Raji (cell line): ENCODE measurements around the gene SPECC1.

ENCODE experiments used
- POLR2A ChIP-seq: IDR thresholded peaks from 2 replicates; pipeline ENCODE4 v1.6.1; 2011; ENCODE audit warnings: low read depth, low read length, control low read depth; ENCODE audit not compliant: insufficient read depth

SPECC1 gene

GRCh38 chr17:20284570-20285295 is 275.6 kb downstream of the SPECC1 start:
- no peak for TF ChIP-seq POLR2A

DNA sequence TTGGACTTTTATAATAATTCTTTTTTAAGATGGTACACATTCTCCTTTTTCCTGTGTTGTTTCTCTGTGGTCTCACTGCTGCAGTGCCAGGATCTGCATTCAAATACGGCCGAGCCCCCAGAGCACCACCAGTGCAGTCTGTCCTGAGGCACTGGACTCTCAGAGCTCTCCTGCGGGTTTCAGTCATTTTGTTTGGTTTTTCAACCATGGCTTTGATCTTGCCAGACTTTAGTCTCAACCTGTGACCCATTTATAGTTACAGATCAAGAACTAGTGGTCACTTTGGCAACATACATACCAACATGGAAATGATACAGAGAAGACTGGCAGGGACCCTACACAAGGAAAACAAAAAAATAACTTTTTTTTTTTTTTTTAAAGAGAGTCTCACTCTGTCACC is 280.8 kb downstream of the SPECC1 start:
- no peak for TF ChIP-seq POLR2A

DNA sequence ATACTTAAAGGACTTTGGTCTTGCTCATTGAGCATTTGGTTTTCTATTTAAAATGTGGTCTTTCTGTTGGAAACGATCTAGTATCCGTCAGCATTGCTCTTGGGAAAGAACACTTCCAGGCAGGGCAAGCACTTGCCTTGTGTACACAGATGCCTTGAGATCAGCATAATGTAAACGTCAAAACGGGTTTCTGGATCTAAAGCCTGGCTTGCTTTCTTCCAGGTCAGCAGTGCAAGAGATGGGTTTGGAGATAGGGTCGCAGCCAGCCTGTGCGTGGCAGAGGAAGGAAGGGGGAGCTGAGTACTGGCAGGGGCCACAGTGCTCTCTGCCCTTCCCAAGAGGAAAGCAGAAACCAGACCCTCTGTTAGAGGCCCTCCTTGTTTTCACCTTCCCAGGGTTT is 282.7 kb downstream of the SPECC1 start:
- no peak for TF ChIP-seq POLR2A

DNA sequence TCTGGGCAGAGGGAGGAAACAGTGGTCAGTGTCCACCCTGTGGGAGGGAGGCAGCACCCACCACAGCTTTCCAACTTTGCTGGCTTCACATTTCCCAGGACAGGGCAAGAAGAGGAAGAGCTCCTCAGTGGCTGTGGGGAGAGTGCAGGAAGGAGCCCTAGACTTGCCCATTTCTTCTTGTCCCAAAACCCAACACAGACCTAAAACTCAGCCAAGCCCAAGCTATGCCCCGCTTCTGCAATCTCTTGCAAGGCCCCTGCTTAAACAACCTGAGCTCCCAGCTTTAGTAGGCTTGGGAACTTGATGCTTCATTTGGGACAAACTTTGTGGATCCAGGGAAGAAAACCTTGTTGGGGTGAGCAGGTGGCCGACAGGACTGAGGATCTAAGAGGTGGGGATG is 284.3 kb downstream of the SPECC1 start:
- no peak for TF ChIP-seq POLR2A

GRCh38 chr17:20294120-20294519 is 285.0 kb downstream of the SPECC1 start:
- no peak for TF ChIP-seq POLR2A

GRCh38 chr17:20299013-20299412 is 289.9 kb downstream of the SPECC1 start:
- no peak for TF ChIP-seq POLR2A

DNA sequence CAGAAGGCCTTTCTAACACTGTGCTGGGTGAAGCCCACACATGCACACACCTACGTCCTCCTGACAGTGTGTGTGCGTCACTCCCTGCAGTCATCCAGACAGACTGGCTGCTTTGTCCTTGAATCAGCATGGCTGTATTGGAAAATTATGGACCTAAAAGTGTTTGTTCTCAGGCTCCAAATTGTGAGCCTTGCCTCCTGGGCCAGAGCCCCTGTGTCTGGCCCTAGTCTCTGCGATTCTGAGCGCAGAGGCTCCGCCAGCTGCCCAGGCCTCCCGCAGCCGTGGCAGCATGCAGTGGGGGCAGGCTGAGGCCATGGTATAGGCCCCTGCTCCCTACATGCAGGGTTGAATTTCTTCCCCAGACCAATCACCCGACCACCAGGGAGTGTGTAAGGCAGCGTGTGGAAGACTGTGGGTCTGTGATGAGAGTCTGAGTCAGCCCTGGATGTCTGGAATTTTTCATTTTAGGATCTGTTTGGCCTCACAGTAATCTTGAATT is 291.3 kb downstream of the SPECC1 start:
- no peak for TF ChIP-seq POLR2A

GRCh38 chr17:20302246-20302917 is 293.2 kb downstream of the SPECC1 start:
- no peak for TF ChIP-seq POLR2A

GRCh38 chr17:20304961-20305360 is 295.8 kb downstream of the SPECC1 start:
- TF ChIP-seq POLR2A = no peak

DNA sequence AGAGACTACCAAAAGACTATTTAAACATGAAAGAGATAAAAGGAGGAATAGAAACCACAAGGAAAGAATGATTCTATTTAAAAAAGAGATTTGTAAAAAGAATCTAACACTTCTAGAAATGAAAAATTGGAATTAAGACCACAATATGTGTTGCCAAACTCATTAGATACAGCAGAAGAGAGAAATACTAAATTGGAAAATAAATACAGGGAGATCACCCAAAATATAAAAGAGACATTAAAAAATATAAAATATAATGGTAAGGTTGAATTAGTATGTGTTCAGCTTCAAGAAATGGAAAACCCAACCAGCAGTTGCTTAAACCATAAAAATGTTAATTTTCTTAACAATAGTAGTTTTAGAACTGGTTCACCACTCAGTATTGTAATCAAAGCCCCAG is 297.8 kb downstream of the SPECC1 start:
- no peak for TF ChIP-seq POLR2A

DNA sequence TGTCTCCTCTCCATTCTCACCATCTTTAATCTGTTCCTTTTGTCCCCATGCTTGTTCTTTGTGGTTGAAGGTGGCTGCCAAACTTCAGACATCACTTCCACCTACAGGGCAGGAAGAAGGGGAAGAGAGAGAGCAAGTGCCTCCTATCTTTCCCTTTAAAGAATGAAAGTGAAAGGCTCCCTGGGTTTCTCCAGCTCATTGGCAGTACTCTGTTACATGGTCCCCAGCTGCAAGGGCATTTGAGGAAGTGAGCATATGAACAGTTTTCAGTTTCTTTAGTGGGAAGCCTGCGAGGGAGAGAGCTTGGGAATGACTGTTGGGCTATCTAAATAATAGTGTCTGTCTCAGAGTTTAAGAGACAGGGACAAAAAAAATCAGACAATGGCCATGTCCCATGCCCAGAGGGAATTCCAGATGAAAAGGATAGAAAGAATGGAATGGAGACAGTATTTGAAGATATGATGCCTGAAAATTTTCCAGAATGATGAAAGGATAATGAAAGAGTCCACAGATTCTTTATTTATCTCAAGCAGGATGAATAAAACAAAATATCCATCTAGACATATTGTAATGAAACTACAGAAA is 298.3 kb downstream of the SPECC1 start:
- no peak for TF ChIP-seq POLR2A

GRCh38 chr17:20310481-20310880 is 301.3 kb downstream of the SPECC1 start:
- TF ChIP-seq POLR2A = no peak

DNA sequence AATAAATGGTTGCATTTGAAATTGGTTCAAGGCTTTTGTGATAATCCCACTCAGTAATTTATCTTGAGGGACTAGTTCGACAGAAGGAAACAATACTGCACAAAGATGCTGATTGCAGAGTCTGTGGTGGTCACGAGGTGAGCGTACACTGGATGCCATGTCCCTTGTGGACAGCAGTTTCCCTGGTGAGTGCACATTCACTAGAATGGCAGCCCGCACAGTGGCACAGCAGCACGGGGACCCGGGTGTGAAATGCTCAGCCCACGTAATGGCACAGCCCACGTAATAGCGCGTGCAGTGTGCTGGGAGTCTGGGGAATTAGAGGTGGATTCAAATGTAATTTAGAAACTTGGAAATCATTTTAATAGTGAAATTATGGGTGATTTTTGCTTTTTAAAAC is 304.1 kb downstream of the SPECC1 start:
- TF ChIP-seq POLR2A = no peak

DNA sequence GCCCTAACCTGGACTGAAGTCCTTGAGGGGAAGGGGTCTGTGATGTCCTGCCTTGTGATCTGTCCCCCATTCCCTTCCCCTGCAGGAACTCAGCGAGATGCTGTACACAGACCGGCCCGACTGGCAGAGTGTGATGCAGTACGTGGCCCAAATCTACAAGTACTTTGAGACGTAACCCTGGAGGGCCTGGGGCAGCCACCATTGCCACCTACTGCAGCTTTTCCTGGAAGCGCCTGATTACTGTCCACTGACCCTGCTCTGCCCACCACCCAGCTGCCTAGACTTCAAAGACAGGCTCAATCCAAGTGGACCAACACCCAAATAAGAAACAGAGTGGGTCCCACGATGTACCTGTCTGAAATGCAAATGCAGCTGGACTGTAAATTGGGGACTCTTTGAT is 304.7 kb downstream of the SPECC1 start:
- TF ChIP-seq POLR2A = no peak

GRCh38 chr17:20314834-20315233 is 305.7 kb downstream of the SPECC1 start:
- TF ChIP-seq POLR2A = no peak

DNA sequence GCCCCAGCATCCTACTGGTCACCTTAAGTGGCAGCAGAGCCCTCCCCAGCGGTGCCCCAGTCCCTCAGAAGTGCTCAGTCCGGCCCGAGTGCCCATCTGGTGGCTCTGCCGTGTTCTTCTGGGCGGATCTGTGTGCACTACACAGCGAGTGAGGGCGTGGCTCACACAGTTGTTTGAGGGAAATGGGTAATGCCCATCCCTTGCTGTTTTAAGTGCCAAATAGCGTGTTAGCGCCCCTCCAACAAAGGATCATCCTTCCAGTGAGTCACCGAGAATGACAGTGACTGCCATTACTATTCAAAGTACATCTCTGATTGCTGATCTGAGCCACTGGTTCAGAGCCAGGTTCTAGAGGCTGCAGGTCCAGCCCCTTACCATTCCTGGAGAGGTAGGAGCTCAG is 306.2 kb downstream of the SPECC1 start:
- TF ChIP-seq POLR2A = no peak

DNA sequence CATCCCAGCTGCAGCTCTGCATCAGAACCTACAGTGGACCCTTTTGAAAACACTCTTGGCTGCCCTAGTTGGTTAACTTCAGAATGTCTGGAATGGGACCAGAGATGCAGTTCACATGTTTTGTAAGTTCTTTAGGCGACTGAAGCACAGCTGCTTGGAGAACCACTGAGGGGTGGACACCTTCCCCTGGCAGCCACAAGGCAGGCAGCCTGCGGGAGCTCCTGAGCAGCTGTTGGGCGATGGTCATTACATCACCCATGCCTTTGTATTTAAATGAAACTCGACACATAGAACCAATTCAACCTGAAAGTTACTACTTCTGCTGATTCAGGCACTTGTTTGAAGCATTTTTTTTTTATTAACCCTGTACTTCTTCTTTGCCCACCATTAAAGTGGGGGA is 306.7 kb downstream of the SPECC1 start:
- TF ChIP-seq POLR2A = no peak
